Measurements from ENCODE around the gene POPDC2.
"Not testable (repeated sequence)": the region's sequence is repeated elsewhere in the genome, so short reads cannot be mapped to it uniquely, and the experiment has no call there.

POPDC2 gene

DNA sequence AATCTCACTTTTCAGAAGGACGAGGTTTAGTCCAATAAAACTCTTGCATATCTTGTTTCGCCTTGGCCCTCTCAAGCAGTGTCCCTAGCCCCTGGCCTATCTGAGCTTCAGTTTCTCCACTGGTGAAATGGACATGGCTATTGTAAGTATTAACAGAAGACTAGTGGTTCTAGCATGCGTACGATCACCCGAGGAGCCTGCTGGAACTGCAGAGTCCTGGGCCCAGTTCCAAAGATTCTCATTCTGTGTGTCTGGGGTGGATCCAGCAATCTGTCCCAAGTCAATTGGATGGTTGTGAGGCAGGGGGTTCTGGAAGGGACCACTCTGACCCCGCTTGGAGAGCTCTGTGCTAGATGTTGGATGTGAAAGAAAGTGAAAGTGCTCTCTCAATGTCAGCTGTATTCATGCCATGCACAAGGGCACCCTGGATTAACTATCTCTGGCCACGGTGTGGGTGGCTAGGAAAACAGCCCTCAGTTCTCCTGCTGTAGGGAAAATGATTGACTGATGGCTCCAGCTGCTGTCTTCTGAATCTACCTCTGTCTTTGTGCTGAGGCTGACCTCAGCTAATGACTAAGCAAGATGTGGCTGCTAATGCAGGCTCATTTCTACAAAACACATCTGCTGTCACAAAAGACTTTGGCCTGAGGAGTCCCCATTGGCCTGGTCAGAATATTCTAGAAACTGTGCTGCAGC is 64.6 kb downstream of the POPDC2 start:
- DNase-seq, result no peak
- Histone ChIP-seq H3K36me3 (replicated peaks) (no peaks in the 10 kb centered on the region), H3K27ac (no peak overlapping the region), H3K27me3 (replicated peaks) (no peaks in the 10 kb centered on the region), H3K4me3 (ENCODE audit: low read depth, low read length) (no peak overlapping the region)
- TF ChIP-seq, protein P1, sequence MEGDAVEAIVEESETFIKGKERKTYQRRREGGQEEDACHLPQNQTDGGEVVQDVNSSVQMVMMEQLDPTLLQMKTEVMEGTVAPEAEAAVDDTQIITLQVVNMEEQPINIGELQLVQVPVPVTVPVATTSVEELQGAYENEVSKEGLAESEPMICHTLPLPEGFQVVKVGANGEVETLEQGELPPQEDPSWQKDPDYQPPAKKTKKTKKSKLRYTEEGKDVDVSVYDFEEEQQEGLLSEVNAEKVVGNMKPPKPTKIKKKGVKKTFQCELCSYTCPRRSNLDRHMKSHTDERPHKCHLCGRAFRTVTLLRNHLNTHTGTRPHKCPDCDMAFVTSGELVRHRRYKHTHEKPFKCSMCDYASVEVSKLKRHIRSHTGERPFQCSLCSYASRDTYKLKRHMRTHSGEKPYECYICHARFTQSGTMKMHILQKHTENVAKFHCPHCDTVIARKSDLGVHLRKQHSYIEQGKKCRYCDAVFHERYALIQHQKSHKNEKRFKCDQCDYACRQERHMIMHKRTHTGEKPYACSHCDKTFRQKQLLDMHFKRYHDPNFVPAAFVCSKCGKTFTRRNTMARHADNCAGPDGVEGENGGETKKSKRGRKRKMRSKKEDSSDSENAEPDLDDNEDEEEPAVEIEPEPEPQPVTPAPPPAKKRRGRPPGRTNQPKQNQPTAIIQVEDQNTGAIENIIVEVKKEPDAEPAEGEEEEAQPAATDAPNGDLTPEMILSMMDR (IDR thresholded peaks at IDR 0.05; ENCODE audit: low read depth, low read length, missing control alignments), result no peak
- in situ Hi-C loops (cut with HindIII; ENCODE audit: low pct_ligation_motif_present, low sequenced_read_pairs), result no loop called here

DNA sequence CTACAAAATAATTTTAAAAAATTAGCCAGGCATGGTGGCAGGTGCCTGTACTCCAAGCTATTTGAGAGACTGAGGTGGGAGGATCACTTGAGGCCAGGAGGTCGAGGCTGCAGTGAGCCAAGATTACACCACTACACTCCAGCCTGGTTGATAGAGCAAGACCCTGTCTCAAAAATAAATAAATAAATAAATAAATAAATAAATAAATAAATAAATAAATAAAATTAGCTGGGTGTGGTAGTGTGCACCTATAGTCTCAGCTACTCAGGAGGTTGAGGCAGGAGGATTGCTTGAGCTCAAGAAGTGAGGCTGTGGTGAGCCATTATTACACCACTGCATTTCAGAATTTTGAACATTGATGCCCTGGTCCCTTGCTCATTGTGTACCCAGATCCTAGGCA is 65.5 kb downstream of the POPDC2 start:
- H3K36me3 ChIP-seq (replicated peaks); DNase-seq; H3K4me3 ChIP-seq (ENCODE audit: low read depth, low read length); in situ Hi-C loops (cut with HindIII; ENCODE audit: low pct_ligation_motif_present, low sequenced_read_pairs); H3K27me3 ChIP-seq (replicated peaks); H3K27ac ChIP-seq: not testable (repeated sequence)

DNA sequence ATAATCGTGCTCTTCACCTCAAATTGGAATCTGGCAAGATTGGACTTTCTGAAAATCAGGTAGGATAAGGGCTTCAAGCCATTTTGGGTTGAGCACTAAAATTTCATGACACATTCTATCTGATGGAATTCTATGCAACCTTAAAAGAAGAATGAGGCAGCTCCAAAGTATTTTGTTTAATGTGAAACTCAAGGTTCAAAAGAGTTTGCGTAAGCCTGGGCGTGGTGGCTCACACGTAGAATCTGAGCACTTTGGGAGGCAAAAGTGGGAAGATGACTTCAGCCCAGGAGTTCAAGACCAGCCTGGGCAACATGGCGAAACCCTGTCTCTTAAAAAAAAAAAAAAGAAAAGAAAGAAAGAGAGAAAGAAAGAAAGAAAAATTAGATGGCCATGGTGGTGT is 66.3 kb downstream of the POPDC2 start:
- Histone ChIP-seq H3K27me3 (replicated peaks) (no peaks in the 10 kb centered on the region), H3K27ac (no peak overlapping the region), H3K4me3 (ENCODE audit: low read depth, low read length) (no peak overlapping the region), H3K36me3 (replicated peaks) (no peaks in the 10 kb centered on the region)
- TF ChIP-seq, protein P1 (IDR thresholded peaks at IDR 0.05; ENCODE audit: low read depth, low read length, missing control alignments), result no peak
- in situ Hi-C loops (cut with HindIII; ENCODE audit: low pct_ligation_motif_present, low sequenced_read_pairs), result no loop called here
- no peak for DNase-seq

DNA sequence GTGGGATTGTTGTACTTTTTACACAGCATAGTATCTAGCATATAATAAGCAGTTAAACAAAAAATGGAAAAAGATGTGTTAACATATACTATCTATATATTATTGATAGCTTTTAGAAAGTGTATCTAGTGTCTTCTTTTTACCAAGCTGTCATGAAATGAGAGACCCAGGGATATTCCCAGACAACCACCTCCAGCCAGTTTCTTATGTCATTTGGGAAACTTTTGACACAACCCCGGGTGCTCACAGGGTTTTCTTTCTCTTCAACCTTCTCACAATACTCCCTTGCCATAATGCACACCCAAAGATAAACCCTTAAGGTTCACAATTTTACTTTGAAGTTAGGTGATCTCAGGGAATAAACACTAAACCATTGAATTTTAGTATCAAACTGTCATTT is 67.5 kb downstream of the POPDC2 start:
- TF ChIP-seq, protein P1 (IDR thresholded peaks at IDR 0.05; ENCODE audit: low read depth, low read length, missing control alignments), result no peak

More for the DNA sequence above, 67.5 kb downstream of the POPDC2 start:
- Histone ChIP-seq H3K36me3 (replicated peaks) (no peaks in the 10 kb centered on the region), H3K27ac (no peak overlapping the region), H3K27me3 (replicated peaks) (no peaks in the 10 kb centered on the region), H3K4me3 (ENCODE audit: low read depth, low read length) (no peak overlapping the region)
- in situ Hi-C loops (cut with HindIII; ENCODE audit: low pct_ligation_motif_present, low sequenced_read_pairs), result no loop called here
- no peak for DNase-seq

All from brain microvascular endothelial cell (primary cell).